Osteocyte (in vitro differentiated cells): ENCODE data around the gene PITPNC1. TPM values are rescaled to one million over a fixed set of nuclear protein-coding genes. Genes with fewer than 3 reads are reported as not detected.
"Not testable (repeated sequence)": the region's sequence is repeated elsewhere in the genome, so short reads cannot be mapped to it uniquely, and the experiment has no call there.

Experiments
- DNase-seq: peaks from one replicate; pipeline ENCODE4 v3.0.0; 2021; ENCODE audit warnings: mixed read lengths; ENCODE audit not compliant: unreplicated experiment; ENCODE audit errors: extremely low spot score
- H3K27ac Mint-ChIP-seq: one replicate; pipeline ENCODE4 v1.8.0; 2021; ENCODE audit warnings: mild to moderate bottlenecking, mixed read lengths; ENCODE audit not compliant: unreplicated experiment
- H3K27me3 Mint-ChIP-seq: one replicate; pipeline ENCODE4 v1.8.0; 2021; ENCODE audit warnings: mixed read lengths; ENCODE audit not compliant: unreplicated experiment
- H3K36me3 Mint-ChIP-seq: one replicate; pipeline ENCODE4 v1.8.0; 2021; ENCODE audit warnings: mixed read lengths; ENCODE audit not compliant: unreplicated experiment
- H3K4me1 Mint-ChIP-seq: one replicate; pipeline ENCODE4 v1.8.0; 2021; ENCODE audit warnings: mixed read lengths; ENCODE audit not compliant: unreplicated experiment
- H3K4me3 Mint-ChIP-seq: one replicate; pipeline ENCODE4 v1.8.0; 2021; ENCODE audit warnings: mild to moderate bottlenecking, moderate library complexity, mixed read lengths; ENCODE audit not compliant: unreplicated experiment
- H3K9me3 Mint-ChIP-seq: one replicate; pipeline ENCODE4 v1.8.0; 2021; ENCODE audit warnings: mixed read lengths; ENCODE audit not compliant: unreplicated experiment
- total RNA-seq: library from RNA; stranded (reverse); gene quantifications from 2 replicates; pipeline ENCODE4 v1.2.1, GENCODE V29; 2021
- TF ChIP-seq, protein P1 (sequence below): fragments of 200-600 bp; sonication (generic); IDR thresholded peaks from 2 replicates; pipeline ENCODE4 v1.5.0; 2021; ENCODE audit warnings: antibody characterized with exemption, mild to moderate bottlenecking, moderate library complexity

The PITPNC1 gene
- total RNA-seq, 1 donor from 2014 or later = 18.0 TPM

- Mint-ChIP-seq H3K36me3 (peaks cover 3% of the 10 kb centered on the region), H3K27ac (no peak overlapping the region), H3K9me3 (no peaks in the 10 kb centered on the region), H3K4me3 (no peak overlapping the region), H3K27me3 (no peaks in the 10 kb centered on the region), H3K4me1 (peaks cover 21% of the 10 kb centered on the region)
- TF ChIP-seq, protein P1, sequence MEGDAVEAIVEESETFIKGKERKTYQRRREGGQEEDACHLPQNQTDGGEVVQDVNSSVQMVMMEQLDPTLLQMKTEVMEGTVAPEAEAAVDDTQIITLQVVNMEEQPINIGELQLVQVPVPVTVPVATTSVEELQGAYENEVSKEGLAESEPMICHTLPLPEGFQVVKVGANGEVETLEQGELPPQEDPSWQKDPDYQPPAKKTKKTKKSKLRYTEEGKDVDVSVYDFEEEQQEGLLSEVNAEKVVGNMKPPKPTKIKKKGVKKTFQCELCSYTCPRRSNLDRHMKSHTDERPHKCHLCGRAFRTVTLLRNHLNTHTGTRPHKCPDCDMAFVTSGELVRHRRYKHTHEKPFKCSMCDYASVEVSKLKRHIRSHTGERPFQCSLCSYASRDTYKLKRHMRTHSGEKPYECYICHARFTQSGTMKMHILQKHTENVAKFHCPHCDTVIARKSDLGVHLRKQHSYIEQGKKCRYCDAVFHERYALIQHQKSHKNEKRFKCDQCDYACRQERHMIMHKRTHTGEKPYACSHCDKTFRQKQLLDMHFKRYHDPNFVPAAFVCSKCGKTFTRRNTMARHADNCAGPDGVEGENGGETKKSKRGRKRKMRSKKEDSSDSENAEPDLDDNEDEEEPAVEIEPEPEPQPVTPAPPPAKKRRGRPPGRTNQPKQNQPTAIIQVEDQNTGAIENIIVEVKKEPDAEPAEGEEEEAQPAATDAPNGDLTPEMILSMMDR = peak; percentile 65
- no peak for DNase-seq
Observed at GRCh38 chr17:67386965-67387551, 10.0 kb downstream of the PITPNC1 start.

- not testable (repeated sequence) for H3K36me3 Mint-ChIP-seq, H3K27me3 Mint-ChIP-seq, DNase-seq, H3K27ac Mint-ChIP-seq, H3K9me3 Mint-ChIP-seq, H3K4me3 Mint-ChIP-seq
- peaks cover 21% of the 10 kb centered on the region for H3K4me1 Mint-ChIP-seq
Observed at GRCh38 chr17:67388536-67388935, 11.5 kb downstream of the PITPNC1 start.

DNA sequence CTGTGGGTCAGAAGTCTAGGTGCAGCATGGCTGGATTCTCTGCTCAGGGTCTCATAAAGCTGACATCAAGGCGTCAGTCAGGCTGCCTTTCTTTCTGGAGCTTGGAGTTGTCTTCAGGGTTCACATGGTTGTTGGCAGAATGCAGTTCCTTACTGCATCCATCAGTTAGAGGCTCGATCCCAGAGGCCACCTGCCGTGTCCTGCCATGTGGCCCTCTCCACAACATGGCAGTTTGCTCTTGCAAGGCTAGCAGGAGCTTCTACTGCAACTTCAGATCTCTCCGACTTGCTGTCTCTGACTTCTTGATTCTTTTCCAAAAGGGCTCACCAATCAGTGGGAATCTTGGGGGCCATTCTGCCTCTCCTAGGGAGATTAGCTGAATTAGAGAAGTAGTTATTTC lies 11.9 kb downstream of the PITPNC1 start:
- DNase-seq = no peak
- TF ChIP-seq, protein P1 = no peak
- no peak overlapping the region for H3K4me3 Mint-ChIP-seq
- no peaks in the 10 kb centered on the region for H3K27me3 Mint-ChIP-seq
- no peak overlapping the region for H3K27ac Mint-ChIP-seq
- no peaks in the 10 kb centered on the region for H3K9me3 Mint-ChIP-seq
- peaks cover 18% of the 10 kb centered on the region for H3K4me1 Mint-ChIP-seq
- peaks cover 3% of the 10 kb centered on the region for H3K36me3 Mint-ChIP-seq

DNA sequence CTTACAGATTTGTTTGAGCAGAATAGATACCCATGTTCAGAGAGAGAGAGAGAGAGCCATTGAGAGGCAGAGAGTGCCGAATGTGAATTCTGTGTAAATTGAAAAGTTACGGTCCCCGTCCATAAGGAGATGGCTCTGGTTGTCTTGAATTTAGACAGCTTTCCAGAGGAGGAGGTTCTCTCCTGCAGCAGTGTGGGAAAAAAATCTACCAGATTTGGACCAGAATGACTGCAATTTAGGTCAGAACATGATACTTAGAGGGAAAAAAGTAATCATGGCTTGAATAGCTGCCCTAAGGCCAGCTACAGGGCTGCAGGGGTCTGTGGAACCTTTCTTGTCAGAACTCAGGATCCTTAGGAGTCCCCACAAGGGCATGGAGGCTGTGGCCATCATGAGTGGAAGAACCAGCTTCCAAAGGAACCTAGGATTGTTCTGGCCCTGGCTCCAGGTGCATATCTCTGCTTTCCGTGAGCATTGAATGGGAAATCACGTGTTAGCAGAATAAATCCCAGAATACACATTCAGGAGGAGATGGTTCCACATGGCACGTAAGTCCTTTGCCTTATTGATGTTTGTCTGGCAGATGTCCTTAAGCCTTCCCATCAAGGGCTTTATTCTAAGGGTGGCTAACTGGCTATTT lies 13.0 kb downstream of the PITPNC1 start:
- Mint-ChIP-seq H3K36me3 (peaks cover 3% of the 10 kb centered on the region), H3K4me3 (no peak overlapping the region), H3K27ac (peak overlapping the region; percentile 41), H3K27me3 (no peaks in the 10 kb centered on the region), H3K4me1 (peaks cover 16% of the 10 kb centered on the region), H3K9me3 (no peaks in the 10 kb centered on the region)
- no peak for DNase-seq
- TF ChIP-seq, protein P1 = no peak

DNA sequence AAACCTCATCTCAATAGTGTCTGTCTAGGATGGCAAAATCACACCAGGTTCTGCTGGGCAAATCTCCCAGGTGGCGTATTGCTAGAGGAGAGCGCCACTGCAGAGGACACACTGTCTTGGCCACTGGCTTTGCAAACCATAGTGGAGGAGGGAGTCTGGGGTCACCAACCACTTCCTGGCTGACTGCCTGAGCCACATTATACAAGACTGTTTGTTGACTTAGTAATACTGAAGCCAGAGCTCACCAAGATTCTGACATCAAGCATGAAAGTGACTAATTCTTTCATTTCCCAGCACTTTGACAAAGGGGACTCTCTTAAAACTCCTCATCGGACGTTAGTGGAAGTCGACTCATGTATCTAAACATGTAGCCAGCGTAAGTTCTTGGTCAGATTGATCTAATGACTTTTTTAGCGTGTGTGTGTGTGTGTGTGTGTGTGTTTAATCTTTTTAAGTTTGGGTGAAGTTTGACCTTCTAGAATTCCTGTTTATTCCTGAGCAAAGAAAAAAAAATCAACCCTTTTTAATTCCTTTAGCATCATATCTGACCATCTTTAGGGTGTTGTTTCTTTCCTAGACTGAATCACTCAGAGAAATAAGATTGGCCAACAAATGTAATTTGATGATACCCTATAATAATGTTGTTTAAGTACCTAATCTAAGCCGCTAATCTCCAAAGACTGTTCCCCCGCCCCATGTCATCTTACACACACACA lies 13.7 kb downstream of the PITPNC1 start:
- Mint-ChIP-seq H3K9me3 (no peaks in the 10 kb centered on the region), H3K27ac (peak overlapping the region; percentile 68), H3K27me3 (no peaks in the 10 kb centered on the region), H3K36me3 (peaks cover 3% of the 10 kb centered on the region), H3K4me1 (peaks cover 16% of the 10 kb centered on the region), H3K4me3 (peak overlapping the region; percentile 2)
- DNase-seq = no peak
- TF ChIP-seq, protein P1 = no peak
